Measurements from ENCODE around the gene SASS6.

SASS6 gene

DNA sequence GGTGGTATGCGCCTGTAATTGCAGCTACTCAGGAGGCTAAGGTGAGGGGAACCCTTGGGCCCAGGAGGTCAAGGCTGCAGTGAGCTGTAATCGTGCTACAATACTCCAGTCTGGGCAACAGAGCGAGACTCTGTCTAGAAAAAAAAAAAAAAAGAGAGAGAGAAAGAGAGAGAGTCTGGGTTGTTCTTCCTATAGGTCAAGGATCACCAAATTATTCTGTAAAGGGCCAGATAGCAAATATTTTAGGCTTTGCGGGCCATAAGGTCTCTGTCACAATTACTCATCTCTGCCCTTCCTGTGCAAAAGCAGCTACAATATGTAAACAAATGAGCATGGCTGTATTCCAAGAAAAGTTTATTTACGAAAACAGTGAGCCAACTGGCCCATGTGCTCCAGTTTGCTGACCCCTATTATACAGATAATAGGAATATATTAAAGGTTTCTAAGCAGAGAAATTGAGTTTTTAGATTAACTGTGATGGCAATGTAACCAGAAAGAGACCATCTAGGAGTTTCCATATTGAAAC lies 2.1 kb downstream of the SASS6 start:
- Histone ChIP-seq H3K9me3 (ENCODE audit: low read depth, low read length) (no peaks in the 10 kb centered on the region), H3K9ac (ENCODE audit: insufficient read length) (no peak overlapping the region), H3K36me3 (ENCODE audit: insufficient read depth, low read length) (peaks cover 3% of the 10 kb centered on the region; the same call in 1 of the 2 replicates), H3K27ac (no peak overlapping the region), H3K4me3 (no peak overlapping the region)
- no peak for DNase-seq (ENCODE audit: low read depth, low spot score)
- no peak for TF ChIP-seq POLR2AphosphoS5 (IDR thresholded peaks at IDR 0.05; ENCODE audit: borderline replicate concordance, low read depth, low read length)

DNA sequence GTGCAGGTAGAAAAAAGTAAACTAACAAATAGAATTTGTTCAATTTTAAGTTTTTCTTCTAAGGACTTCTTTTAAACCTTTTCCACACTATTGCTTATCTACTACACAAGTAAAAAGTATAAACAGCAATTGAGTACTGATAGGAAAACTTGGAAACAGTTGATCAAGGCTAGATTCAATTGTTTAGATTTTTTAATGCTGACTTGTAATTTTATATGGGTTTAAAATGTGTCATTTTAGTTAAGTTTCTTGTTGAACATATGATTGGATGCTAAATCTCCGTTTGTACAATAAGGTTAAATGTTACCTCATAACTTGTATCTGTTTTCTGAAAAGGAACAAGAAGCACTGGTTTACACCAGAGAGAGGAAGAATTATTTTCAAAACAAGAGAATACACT lies 5.5 kb downstream of the SASS6 start:
- no peak for DNase-seq (ENCODE audit: low read depth, low spot score)
- H3K9ac ChIP-seq (ENCODE audit: insufficient read length): no peak overlapping the region
- no peaks in the 10 kb centered on the region for H3K9me3 ChIP-seq (ENCODE audit: low read depth, low read length)
- no peak overlapping the region for H3K27ac ChIP-seq
- no peak overlapping the region for H3K4me3 ChIP-seq
- no peaks in the 10 kb centered on the region; the same call in 1 of the 2 replicates for H3K36me3 ChIP-seq (ENCODE audit: insufficient read depth, low read length)
- TF ChIP-seq EZH2 (IDR thresholded peaks at IDR 0.05) (no peak), POLR2AphosphoS5 (IDR thresholded peaks at IDR 0.05; ENCODE audit: borderline replicate concordance, low read depth, low read length) (no peak), FOXP2 (optimal IDR thresholded peaks at IDR 0.05; ENCODE audit: control extremely low read depth, extremely low read length, insufficient read depth) (no peak)

DNA sequence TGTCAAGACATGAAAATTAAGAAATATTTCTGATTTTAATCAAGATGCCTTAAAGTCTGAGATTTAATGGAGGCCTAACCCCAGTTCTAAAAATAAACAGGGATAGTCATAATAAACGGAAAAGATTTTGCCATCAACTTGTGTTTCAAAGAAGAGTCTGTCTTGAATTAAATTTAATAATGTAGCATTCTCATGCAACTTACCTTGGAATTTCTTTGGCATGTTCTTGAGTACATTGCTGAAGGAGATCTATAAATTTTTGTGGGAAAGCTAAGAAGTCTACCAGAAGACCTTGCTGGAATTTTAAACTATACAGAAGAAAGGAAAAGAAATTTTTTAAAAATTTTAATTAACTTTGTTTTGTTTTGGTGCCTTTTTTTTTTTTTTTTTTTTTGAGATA lies 10.6 kb downstream of the SASS6 start:
- Histone ChIP-seq H3K9ac (ENCODE audit: insufficient read length) (no peak overlapping the region), H3K36me3 (ENCODE audit: insufficient read depth, low read length) (peaks cover 8% of the 10 kb centered on the region), H3K4me3 (no peak overlapping the region), H3K9me3 (ENCODE audit: low read depth, low read length) (no peaks in the 10 kb centered on the region), H3K27ac (no peak overlapping the region)
- TF ChIP-seq EZH2 (IDR thresholded peaks at IDR 0.05) (no peak), POLR2AphosphoS5 (IDR thresholded peaks at IDR 0.05; ENCODE audit: borderline replicate concordance, low read depth, low read length) (no peak), FOXP2 (optimal IDR thresholded peaks at IDR 0.05; ENCODE audit: control extremely low read depth, extremely low read length, insufficient read depth) (no peak)
- DNase-seq (ENCODE audit: low read depth, low spot score): no peak

DNA sequence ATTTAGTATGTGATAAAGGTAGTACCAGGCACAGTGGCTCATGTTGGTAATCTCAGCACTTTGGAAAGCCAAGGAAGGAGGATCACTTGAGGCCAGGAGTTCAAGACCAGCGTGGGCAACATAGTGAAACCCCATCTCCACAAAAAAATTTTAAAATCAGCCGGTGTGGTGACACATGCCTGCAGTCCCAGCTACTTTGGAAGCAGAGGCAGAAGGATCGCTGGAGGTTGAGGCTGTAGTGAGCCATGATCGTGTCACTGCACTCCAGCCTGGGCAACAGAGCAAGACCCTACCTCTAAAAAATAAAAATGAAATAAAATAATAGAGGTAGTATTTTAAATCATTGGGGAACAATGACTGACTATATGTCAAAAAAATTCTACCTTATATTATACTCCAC lies 17.2 kb downstream of the SASS6 start:
- H3K27ac ChIP-seq: no peak overlapping the region
- H3K9me3 ChIP-seq (ENCODE audit: low read depth, low read length): no peaks in the 10 kb centered on the region
- no peak for DNase-seq (ENCODE audit: low read depth, low spot score)
- no peak overlapping the region for H3K9ac ChIP-seq (ENCODE audit: insufficient read length)
- peaks cover 28% of the 10 kb centered on the region for H3K36me3 ChIP-seq (ENCODE audit: insufficient read depth, low read length)
- H3K4me3 ChIP-seq: no peak overlapping the region
- TF ChIP-seq POLR2AphosphoS5 (IDR thresholded peaks at IDR 0.05; ENCODE audit: borderline replicate concordance, low read depth, low read length) (no peak), EZH2 (IDR thresholded peaks at IDR 0.05) (no peak), FOXP2 (optimal IDR thresholded peaks at IDR 0.05; ENCODE audit: control extremely low read depth, extremely low read length, insufficient read depth) (no peak)

DNA sequence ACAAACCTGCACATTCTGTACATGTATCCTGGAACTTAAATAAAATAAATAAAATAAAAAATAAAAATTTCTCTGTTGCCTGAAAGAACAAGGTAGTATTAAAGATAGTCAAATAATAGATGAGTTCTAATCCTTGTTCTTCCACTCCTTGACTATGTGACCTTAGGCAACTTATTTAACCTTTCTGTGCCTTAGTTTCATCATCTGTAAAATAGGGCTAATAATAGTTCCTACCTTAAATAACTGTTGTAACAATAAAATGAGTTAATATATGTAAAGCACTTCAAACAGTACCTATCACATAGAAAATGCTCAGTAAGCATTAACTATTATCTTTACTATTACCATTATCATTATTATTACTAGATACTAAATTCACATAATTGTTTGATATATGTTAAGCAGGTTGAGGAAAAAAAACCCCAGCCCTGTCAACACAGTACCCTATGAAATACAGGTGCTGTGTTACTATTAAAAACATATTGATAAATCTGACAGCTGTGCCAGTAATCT lies 23.1 kb downstream of the SASS6 start:
- H3K36me3 ChIP-seq (ENCODE audit: insufficient read depth, low read length): peaks cover 39% of the 10 kb centered on the region
- no peak overlapping the region for H3K9ac ChIP-seq (ENCODE audit: insufficient read length)
- no peak overlapping the region for H3K4me3 ChIP-seq
- TF ChIP-seq POLR2AphosphoS5 (IDR thresholded peaks at IDR 0.05; ENCODE audit: borderline replicate concordance, low read depth, low read length) (no peak), EZH2 (IDR thresholded peaks at IDR 0.05) (no peak), FOXP2 (optimal IDR thresholded peaks at IDR 0.05; ENCODE audit: control extremely low read depth, extremely low read length, insufficient read depth) (no peak)
- DNase-seq (ENCODE audit: low read depth, low spot score): no peak
- no peaks in the 10 kb centered on the region for H3K9me3 ChIP-seq (ENCODE audit: low read depth, low read length)
- H3K27ac ChIP-seq: no peak overlapping the region

DNA sequence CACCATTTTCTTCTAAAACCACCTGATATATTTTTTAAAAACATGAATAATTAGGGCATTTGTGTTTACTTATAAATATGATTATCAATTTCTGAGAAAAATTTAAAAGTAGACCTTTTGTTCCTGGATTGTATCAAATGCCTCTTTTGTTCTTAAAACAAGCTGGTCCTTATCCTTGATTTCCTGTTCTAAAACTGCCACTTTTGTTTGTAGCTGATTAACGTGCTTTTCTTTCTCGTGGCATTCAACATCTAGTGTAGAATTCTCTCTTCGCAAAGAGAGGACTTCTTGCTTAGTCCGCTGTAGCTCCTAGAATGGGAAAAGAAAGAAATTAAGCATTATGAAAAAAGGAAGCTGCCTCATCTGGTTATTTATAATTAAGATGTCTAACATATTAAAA lies 25.0 kb downstream of the SASS6 start:
- TF ChIP-seq POLR2AphosphoS5 (IDR thresholded peaks at IDR 0.05; ENCODE audit: borderline replicate concordance, low read depth, low read length) (no peak), EZH2 (IDR thresholded peaks at IDR 0.05) (no peak), FOXP2 (optimal IDR thresholded peaks at IDR 0.05; ENCODE audit: control extremely low read depth, extremely low read length, insufficient read depth) (no peak)
- H3K9ac ChIP-seq (ENCODE audit: insufficient read length): no peak overlapping the region
- H3K9me3 ChIP-seq (ENCODE audit: low read depth, low read length): no peaks in the 10 kb centered on the region
- H3K27ac ChIP-seq: no peak overlapping the region; the same call in 1 of the 2 replicates
- peaks cover 49% of the 10 kb centered on the region for H3K36me3 ChIP-seq (ENCODE audit: insufficient read depth, low read length)
- DNase-seq (ENCODE audit: low read depth, low spot score): no peak
- H3K4me3 ChIP-seq: no peak overlapping the region

DNA sequence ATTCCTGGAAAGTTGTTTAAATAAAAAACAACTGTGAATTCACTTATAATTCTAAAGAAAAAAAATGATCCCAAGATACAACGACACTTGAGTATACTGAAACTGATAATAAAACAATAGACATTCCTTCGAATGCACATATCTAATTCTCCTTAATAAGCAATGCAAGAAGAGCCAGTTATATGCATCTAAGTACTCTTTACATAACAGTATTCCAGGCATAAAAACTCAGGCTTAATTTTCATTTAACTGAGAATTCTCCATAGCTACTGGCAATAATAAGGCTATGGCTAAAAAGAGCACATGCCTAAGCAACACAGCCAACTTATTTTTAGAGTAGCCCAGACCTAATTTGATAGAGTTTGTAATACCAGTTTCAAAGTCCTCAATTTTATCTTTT lies 31.2 kb downstream of the SASS6 start:
- TF ChIP-seq FOXP2 (optimal IDR thresholded peaks at IDR 0.05; ENCODE audit: control extremely low read depth, extremely low read length, insufficient read depth): no peak
- no peak for TF ChIP-seq POLR2AphosphoS5 (IDR thresholded peaks at IDR 0.05; ENCODE audit: borderline replicate concordance, low read depth, low read length)
- TF ChIP-seq EZH2 (IDR thresholded peaks at IDR 0.05): no peak
- no peak overlapping the region for H3K4me3 ChIP-seq
- H3K27ac ChIP-seq: no peak overlapping the region
- peaks cover 66% of the 10 kb centered on the region for H3K36me3 ChIP-seq (ENCODE audit: insufficient read depth, low read length)
- DNase-seq (ENCODE audit: low read depth, low spot score): no peak
- H3K9ac ChIP-seq (ENCODE audit: insufficient read length): no peak overlapping the region
- no peaks in the 10 kb centered on the region for H3K9me3 ChIP-seq (ENCODE audit: low read depth, low read length)

DNA sequence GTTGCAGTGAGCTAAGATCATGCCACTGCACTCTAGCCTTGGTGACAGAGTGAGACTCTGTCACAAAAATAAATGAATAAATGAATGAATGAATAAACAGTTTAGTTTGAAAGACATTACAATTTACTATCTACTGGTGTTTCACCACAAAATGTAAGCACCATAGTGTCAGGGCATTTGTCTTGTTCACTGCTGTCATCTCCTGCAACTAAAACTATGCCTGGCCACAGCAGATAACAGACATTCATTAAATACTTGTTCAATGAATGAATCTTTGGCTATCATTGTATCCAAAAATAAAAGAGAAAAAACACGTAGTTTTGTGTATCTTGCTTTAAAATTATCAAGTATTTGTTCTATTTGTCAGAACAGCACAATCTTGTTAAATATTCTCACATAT lies 32.5 kb downstream of the SASS6 start:
- H3K27ac ChIP-seq: no peak overlapping the region
- TF ChIP-seq FOXP2 (optimal IDR thresholded peaks at IDR 0.05; ENCODE audit: control extremely low read depth, extremely low read length, insufficient read depth) (no peak), POLR2AphosphoS5 (IDR thresholded peaks at IDR 0.05; ENCODE audit: borderline replicate concordance, low read depth, low read length) (no peak), EZH2 (IDR thresholded peaks at IDR 0.05) (no peak)
- no peak overlapping the region for H3K4me3 ChIP-seq
- H3K9ac ChIP-seq (ENCODE audit: insufficient read length): no peak overlapping the region
- H3K36me3 ChIP-seq (ENCODE audit: insufficient read depth, low read length): peaks cover 70% of the 10 kb centered on the region
- no peak for DNase-seq (ENCODE audit: low read depth, low spot score)
- no peaks in the 10 kb centered on the region for H3K9me3 ChIP-seq (ENCODE audit: low read depth, low read length)

DNA sequence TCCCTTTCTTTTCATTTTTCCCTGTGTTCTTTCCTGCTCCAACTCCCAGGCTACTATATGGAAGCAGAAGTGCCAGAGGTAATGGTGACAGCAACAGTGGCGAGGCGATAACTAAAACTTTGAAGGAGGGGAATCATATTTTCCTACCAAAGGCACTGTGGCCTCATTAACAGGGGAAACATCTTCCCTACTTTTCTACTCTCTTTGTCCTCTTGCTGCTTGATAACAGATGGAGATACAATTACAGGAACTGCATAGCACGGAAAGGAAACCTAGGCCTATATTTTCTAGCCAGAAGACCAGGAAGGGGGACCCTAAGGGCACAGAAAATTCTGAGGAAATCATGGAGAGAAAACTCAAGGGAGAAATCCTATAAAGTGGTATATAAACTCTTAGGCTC lies 42.3 kb downstream of the SASS6 start:
- TF ChIP-seq POLR2AphosphoS5 (IDR thresholded peaks at IDR 0.05; ENCODE audit: borderline replicate concordance, low read depth, low read length) (no peak), EZH2 (IDR thresholded peaks at IDR 0.05) (no peak), FOXP2 (optimal IDR thresholded peaks at IDR 0.05; ENCODE audit: control extremely low read depth, extremely low read length, insufficient read depth) (no peak)
- Histone ChIP-seq H3K27ac (no peak overlapping the region), H3K36me3 (ENCODE audit: insufficient read depth, low read length) (peaks cover 56% of the 10 kb centered on the region), H3K4me3 (no peak overlapping the region), H3K9me3 (ENCODE audit: low read depth, low read length) (no peaks in the 10 kb centered on the region; the same call in 1 of the 2 replicates), H3K9ac (ENCODE audit: insufficient read length) (no peak overlapping the region)
- no peak for DNase-seq (ENCODE audit: low read depth, low spot score)
